ENCODE data around the gene FITM1.

Gene FITM1

DNA sequence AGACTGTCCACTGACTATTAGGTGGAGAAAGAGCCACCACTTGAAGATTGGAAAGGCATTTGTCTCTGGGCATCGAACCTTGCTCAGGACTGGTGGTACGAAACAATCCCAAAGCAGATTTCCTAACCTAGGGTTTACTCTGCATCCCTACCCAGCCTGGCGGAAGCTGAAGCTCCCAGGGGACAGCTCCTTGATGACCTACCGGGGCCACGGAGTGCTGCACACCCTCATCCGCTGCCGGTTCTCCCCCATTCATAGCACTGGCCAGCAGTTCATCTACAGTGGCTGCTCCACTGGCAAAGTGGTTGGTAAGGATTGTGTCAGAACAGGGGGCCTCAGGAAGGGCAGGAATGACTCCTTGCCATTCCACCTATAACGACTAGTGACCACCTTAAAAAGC, 9.2 kb upstream of the FITM1 start:
- no peak for DNase-seq

DNA sequence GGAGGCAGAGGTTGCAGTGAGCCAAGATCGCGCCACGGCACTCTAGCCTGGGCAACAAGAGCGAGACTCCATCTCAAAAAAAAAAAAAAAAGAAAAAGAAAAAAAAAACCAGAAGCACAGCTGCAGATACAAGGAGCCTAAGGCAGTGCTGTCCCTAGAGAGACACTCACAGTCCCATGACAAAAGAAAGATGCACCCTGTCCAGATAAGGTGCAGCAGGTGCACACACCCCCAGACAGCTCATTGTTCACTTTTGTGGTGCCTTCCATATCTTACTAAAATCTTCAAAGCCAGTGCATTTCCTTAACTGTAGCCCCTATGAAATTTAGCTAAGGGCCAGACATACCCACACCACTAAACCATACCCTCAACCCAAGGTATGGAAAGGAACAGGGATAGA, 8.0 kb upstream of the FITM1 start:
- no peak for DNase-seq

DNA sequence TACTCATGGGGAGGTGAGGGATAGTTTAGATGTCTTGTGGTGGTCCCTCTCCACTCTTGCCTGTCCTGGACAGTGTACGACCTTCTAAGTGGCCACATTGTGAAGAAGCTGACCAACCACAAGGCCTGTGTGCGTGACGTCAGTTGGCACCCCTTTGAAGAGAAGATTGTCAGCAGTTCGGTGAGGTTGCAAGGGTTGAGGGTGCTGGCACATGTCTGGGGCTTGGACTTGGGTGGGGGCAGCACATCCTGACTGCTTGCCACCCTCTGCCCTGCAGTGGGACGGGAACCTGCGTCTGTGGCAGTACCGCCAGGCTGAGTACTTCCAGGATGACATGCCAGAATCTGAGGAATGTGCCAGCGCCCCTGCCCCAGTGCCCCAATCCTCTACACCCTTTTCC, 7.6 kb upstream of the FITM1 start:
- DNase-seq = no peak

DNA sequence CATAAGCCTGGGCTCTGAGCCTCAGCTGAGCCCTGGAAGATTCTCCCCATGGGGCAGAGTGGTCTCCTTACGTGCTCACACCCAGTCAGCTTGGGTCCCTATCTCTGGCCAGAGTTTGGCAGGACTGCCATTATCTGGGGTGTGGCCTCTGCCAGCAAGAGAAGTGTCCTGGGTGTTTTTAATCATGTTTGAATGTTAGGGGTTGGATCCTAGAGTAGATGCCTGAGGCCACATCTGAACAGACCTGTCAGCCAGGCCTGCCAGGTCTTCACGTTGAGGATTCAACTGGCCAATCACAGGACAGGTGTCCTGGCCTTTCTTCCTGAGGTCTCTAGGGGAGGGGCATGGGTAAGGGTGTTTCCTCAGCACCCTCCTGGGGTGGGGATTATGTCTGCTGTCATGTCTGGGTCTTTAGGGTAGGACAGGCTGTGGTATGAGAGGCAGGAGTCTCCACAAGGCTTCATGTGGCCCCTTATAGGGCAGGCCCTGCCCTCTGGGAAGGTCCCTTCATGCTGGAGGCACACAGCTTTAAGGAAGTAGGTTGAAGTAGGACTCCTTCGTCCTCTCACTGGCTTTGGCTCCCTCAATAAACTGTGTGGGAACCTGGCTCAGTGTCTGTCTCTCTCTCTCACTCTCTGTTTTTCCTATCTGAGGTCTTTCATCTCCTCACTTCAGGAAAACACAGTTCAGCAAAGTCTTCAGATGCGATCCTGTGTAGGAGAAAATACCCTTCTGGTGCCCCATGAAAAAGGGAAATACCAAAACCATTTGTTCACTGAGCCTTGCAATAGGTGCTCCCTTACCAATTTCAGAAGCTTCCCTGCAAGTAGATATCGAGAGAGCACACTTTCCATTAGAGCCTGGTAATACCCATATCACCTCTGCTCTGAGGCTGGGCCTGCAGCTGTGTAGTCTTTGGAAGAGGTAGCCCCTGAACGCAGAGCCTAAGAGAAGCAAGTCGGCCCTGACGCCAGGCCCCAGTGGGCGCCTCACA, 6.7 kb upstream of the FITM1 start:
- peak; percentile 20 for DNase-seq

DNA sequence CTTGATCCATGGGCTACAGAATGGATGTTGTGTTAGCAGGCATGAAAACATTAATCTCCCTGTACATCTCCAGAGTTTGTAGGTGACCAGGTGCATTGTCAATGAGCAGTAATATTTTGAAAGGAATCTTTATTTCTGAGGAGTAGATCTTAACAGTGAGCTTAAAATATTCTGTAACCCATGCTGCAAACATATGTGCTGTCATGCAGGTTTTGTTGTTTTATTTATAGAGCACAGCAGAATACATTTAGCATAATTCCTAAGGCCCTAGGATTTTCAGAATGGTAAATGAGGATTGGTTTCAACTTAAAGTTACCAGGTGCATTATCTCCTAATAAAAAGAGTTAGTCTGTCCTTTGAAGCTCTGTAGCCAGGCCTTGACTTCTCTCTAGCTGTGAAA, 3.5 kb upstream of the FITM1 start:
- no peak for DNase-seq

DNA sequence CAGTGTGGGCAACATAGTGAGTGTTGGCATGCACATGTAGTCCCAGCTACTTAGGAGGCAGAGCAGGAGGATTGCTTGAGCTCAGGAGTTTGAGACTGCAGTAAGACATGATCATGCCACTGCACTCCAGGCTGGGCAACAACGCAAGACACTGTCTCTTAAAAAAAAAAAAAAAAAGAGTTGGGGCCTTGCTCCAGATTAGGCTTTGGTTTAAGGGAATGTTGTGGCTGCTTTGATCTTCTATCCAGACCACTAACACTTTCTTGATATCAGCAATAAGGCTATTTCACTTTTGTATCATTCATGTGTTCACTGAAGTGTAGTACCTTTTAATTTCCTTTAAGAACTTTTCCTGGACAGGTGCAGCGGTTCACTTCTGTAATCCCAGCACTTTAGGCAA, 2.8 kb upstream of the FITM1 start:
- no peak for DNase-seq

DNA sequence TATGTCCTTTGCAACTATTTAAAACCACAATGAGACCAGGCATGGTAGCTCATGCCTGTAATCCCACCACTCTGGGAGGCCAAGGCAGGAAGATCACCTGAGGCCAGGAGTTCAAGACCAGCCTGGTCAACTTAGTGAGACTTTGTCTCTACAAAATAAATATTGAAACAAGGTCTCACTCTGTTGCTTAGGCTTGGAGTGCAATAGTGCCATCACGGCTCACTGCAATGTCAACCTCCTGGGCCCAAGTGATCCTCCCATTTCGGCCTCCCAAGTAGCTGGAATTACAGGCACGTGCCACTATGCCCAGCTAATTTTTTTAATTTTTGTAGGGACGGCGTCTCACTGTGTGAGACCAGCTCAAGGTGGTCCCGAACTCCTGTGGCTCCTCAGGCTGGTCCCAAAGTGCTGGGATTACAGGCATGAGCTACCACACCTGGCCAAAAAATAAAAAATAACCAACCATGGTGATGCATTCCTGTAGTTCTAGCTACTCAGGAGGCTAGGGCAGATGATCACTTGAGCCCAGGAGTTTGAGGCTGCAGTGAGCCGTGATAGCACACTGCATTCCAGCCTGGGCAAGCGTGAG, 955 bp upstream of the FITM1 start:
- DNase-seq = no peak

DNA sequence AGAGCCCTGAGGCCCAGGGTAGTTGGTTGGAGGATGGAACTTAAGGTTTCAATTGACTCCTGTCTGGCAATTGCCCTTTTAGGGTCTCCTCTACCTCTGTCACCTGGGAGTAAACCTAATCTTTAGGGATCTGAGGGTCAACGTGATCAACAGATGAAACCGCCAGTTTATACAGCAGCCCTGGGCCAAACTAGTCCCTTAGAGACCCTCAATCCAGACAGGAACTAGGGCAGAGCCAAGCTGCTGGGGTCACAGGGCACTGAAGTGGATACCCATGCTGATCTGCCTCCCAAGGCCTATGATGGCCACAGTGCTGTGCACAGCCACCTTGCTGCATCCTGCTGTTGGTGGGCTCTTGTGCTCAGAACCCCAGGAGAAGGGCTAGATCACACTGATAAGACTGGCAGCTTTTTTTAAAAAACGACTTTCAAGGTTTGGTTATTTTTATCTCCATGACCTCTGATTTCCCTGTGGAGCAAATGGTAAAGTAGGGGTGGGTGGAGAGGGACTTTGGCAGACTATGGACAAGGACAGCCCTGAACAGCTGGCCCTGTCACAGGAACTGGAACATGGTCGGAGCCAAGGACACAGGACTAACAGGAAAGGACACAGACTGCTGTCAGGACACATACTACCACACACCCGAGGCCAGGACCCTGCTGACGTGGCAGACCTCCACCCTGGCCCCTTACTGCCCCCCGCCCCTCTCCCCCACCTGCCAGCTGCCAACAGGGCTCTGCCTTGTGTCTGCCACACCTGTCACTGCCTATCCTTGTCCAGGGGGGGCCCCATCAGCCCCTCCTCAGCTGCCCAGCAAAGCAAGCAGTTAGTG, 474 bp downstream of the FITM1 start:
- no peak for DNase-seq

DNA sequence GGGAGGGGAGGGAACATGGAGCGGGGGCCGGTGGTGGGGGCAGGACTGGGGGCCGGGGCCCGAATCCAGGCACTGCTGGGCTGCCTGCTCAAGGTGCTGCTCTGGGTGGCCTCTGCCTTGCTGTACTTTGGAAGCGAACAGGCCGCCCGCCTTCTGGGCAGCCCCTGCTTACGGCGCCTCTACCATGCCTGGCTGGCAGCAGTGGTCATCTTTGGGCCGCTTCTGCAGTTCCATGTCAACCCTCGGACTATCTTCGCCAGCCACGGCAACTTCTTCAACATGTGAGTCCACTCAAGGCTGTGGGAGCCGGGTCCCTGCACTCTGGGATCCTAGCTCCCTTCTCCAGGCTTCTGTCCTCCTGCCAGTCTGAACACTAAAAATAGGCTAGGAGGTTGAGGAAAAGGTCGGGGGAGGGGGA, 1.1 kb downstream of the FITM1 start:
- DNase-seq = no peak

DNA sequence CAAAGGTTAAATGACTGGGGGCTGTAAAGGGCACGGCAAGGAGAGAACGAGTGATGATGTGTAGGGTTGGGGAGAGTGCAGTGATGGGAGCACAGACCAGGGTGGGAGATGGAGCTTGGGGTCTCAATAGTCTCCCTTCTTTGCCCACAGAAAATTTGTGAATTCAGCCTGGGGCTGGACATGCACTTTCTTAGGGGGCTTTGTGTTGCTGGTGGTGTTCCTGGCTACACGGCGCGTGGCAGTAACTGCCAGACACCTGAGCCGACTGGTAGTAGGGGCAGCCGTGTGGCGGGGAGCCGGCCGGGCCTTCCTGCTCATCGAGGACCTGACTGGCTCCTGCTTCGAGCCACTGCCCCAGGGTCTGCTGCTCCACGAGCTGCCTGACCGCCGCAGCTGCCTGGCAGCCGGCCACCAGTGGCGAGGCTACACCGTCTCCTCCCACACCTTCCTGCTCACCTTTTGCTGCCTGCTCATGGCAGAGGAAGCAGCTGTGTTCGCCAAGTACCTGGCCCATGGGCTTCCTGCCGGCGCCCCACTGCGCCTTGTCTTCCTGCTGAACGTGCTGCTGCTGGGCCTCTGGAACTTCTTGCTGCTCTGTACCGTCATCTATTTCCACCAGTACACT, 1.7 kb downstream of the FITM1 start:
- peak; percentile 18 for DNase-seq

DNA sequence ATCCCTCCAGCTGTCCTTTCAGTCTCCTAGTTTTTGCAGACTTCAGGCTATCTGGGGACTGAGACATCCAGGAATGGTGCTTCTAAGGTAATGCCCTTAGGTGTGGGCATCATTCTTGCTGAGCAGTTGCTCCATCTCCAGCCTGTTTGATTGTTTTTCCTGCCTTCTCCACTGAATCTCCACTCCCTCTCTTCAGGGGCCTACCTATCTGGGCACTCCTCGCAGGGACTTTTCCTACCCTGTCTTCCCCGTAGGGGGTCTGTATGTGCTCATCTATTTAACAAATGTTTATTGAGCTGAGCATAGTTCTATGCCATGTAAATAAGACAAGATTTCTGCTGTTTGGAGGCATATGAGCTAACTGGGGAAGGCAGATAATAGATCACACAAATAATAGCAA, 2.5 kb downstream of the FITM1 start:
- no peak for DNase-seq

DNA sequence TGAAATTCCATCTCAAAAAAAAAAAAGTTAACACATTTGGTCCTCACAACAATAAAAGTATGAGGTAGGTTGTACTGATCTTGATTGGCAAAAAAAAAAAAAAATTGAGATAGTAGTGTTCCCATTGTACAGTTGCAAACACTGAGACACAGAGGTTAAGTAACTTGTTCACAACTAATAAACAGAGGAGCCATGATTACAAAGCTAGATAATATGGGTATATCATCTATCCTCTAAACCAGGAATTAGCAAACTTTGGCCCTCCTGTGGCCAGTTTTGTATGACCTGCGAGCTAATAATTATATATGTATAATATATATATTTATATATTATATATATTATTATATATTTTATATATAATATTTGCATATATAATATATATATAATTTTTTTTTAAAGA, 3.3 kb downstream of the FITM1 start:
- DNase-seq = no peak

DNA sequence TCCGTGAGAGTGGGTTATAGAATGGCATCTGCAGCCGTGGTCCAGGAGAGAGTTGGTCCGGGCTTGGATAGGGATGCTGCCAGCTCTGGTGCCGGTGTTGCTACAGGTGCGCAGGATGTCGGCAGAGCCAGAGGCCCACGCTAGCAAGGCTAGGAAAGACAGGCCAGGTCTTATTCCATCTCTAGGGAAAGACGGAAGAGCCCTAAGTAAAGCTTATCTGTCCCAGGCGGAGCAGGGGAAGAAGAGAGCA, 5.0 kb downstream of the FITM1 start:
- DNase-seq = no peak

DNA sequence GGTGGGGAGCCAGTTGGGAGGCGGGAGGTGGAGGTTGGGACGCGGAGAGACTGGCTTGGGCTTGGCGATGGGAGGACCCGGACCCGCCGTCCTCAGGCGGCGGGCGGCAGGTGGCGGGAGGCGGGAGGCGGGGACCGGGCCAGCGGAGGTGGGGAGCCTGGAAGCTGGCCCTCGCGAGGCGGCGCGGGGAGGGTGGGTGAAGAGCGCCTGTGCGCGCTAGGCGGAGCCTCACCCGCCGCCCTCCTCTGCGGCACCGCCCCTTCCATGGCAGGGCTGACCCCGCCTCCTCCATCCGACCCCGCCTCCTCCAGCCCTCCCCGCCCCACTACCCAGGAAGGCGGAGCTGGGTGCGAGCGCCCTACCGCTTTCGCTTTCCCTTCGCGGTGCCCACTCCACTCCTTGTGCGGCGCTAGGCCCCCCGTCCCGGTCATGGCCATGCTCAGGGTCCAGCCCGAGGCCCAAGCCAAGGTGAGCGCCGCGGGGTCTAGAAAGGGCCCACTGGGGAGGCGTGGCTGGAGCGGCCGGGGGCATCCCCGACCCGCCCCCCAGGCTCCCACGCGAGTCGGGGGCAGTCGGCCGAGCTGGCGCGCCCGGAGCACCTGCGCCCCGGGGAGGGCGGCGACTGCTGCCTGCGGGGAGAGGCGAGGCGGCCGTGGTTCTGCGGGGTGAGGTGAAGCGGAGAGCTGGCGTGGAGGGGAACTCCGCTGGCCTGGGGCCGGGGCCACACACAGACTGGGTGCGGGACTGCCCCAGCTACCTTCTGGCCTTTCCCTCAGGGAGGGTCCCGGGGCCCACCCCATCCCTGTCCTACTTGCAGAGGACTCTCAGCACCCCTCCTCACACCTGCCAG, 5.6 kb downstream of the FITM1 start, which contains the start of gene PSME1:
Gene PSME1 (plus strand): TSS at position 361 of the 850 bp plus-strand sequence. CDS start 69 bp downstream, at position 430.
- DNase-seq = peak; percentile 91

DNA sequence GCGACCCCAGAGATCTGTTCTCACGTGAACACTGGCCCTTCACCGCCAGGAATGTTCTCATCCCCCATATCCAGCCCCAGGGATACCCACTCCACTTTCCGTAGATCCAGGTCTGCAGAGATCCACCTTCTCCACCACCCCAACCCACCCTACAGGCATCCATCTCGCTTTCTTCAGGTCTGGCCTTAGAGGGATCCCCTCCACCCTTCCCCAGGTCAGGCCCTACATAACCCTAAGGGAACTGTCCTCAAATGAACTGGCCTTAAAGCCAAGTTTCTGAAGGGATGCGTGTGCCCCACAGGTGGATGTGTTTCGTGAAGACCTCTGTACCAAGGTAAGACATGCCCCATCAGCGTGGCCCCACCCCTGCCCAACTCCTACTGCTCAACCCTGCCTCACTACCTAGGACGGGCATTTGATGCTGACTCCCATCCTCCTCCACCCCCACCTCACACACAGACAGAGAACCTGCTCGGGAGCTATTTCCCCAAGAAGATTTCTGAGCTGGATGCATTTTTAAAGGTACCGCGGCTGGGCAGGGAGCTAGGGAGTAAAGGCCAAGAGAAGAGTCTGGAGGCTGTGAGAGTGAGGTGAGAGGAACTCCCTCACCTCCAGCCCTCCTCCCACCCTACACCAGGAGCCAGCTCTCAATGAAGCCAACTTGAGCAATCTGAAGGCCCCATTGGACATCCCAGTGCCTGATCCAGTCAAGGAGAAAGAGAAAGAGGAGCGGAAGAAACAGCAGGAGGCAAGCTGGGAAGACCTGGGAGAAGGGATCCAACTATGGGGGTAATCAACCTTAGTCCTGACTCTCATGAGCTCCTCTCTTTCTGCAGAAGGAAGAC, 6.4 kb downstream of the FITM1 start:
- DNase-seq = no peak

DNA sequence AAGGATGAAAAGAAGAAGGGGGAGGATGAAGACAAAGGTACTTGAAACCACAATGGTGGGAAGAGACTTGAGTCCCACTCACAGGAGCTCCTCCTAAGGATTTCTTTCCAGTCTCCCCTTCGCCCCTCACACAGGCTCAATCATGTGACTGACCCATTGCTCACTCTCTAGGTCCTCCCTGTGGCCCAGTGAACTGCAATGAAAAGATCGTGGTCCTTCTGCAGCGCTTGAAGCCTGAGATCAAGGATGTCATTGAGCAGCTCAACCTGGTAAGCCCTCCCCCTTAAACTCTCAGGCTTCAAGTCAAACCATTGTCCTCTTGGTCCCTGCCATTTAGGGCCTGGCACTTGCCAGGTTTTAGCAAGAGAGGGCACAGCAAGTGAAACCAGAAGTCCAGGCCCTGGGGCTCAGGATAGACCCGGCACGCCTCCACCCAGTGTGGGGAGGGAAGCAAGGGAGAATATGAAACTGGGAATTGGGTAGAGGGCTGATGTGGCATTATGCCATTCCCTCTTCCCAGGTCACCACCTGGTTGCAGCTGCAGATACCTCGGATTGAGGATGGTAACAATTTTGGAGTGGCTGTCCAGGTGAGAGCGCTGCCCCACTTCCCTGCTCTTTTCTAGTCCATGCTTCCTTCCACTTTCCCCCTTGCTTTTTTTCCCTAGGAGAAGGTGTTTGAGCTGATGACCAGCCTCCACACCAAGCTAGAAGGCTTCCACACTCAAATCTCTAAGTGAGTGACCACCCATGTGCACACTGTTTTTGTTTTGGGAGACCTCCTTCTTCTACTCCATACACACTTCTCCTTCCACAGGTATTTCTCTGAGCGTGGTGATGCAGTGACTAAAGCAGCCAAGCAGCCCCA, 7.3 kb downstream of the FITM1 start:
- no peak for DNase-seq

DNA sequence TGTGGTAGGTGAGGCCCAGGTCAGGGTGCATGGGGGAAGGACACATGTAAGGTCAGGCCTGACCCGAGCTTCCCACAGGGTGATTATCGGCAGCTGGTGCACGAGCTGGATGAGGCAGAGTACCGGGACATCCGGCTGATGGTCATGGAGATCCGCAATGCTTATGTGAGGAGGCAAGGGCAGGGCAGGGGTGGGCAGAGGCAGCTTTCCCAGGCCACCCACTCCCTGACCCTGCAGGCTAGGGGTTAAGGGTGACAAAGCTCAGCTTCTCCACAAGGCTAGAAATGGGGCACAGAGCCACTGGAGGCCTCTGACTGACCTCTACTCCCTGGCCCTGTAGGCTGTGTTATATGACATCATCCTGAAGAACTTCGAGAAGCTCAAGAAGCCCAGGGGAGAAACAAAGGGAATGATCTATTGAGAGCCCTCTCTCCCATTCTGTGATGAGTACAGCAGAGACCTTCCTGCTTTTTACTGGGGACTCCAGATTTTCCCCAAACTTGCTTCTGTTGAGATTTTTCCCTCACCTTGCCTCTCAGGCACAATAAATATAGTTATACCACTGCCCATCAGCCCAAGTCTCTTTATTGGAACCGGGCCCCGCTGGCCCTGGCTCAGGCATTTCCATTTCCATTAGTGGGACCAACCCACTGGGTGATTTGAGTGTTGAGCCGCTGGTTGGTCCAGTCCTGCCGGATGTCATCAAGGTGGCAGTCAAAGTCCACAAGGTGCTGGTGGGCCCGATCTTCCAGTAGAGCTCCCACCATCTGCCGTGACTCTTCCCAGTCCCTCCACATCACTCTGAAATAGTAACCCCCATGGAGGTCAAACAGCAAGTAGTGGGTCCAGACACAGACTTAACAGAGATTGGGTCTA, 8.2 kb downstream of the FITM1 start:
- no peak for DNase-seq

DNA sequence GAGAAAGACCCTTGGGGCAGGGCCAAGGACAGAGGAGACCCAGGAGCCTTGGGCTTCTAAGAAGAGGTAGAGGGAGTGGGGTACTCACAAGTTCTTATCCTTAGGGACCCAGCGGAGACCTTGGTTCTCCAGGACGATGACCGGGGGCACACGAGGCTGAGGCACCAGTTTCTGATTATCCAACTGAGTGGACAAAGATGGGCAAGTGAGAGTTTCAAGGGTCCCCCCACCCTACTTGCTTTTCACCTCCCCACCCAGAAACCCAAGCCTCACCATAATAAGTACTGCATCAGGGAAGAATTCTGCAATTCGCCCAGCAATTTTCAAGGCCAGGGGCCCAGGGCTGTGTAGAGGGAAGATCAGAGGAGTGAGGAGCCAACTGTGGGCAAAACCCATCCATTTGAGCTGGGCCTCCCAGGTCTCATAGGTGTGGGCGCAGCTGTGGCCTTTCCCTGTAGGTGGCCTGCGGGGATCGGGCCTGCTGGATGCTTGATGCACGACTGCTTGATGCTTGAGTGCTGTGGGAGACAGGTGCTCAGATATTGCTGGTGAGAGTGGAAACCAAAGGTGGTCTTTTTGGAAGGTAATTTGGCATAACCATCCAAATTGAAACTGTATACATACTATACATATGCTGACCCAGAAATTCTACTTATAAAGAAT, 8.9 kb downstream of the FITM1 start:
- DNase-seq = no peak
